ENCODE results near the gene PKDCC. TPM values are rescaled to one million over a fixed set of nuclear protein-coding genes. Genes with fewer than 3 reads are reported as not detected.

The PKDCC gene
- total RNA-seq, 3 donors from 2014 or later (not counting 1 experiment from before 2014, with no cell fraction given), result 0.50 TPM; not detected in 2

DNA sequence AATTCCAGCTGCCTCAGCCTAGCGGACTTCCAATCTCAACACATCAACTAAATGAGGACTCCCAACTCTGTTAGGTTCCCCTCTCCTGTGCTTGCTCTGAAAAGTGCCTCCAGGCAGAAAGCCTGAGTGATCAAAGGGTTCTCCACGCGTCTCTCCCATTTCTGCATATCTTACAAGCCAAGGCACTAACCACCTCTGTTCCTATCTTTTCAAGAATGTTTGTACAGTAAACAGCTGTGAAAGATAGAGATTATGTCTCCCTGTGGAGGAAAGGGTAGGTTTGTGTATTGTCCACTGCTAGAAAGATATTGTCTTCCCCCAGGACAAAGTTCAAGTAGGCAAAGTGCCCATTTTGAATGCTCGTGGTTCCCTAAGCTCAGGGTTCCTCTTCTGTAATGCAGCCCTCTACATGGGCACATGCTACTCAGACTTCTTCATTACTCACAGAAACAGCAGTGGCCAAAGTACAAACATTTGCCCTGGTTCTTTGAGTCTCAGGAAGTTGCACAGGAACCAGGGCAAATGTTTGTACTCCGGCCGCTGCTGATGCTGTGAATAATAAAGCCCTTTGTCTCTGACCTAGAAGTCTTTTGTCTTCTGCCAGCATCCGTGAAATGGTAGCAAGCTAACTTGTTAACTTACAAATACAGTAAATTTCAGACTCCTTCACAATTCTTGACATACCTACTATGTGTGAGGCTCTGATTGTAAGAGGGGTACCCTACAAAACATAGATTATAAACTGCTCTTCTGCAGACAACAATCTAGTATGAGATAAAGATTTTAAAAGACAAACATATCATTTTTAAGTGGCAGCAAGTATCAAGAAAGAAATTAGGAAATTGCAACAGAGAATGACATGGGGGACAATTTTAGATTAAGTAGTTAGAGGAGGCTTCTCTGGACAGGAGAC is 44.5 kb downstream of the PKDCC start:
- Histone ChIP-seq H3K27me3 (ENCODE audit: control insufficient read depth, insufficient read depth, low read length) (no peaks in the 10 kb centered on the region), H3K4me3 (ENCODE audit: low read length) (no peak overlapping the region), H3K36me3 (ENCODE audit: control insufficient read depth, insufficient read depth, low read length) (no peaks in the 10 kb centered on the region), H3K9me3 (ENCODE audit: control insufficient read depth, insufficient read depth, low read length) (no peaks in the 10 kb centered on the region), H3K4me1 (ENCODE audit: control insufficient read depth, insufficient read depth, low read length) (peaks cover 26% of the 10 kb centered on the region), H3K27ac (ENCODE audit: low read length) (peak overlapping the region; percentile 29)
- DNase-seq (no peak), ATAC-seq (peak in 2 of 3 donors; percentile 19 to 28)
- WGBS (ENCODE audit: insufficient coverage), result 50% methylated on average over 5 of the region's 7 CpGs
- intact Hi-C loops (cut with micrococcal nuclease), result no loop called here
- H3K9me3 Mint-ChIP-seq, result no peaks in the 10 kb centered on the region
- peak overlapping the region in 1 of 2 donors; percentile 62 for H3K27ac Mint-ChIP-seq
- no peaks in the 10 kb centered on the region for H3K36me3 Mint-ChIP-seq
- TF ChIP-seq, protein P1, sequence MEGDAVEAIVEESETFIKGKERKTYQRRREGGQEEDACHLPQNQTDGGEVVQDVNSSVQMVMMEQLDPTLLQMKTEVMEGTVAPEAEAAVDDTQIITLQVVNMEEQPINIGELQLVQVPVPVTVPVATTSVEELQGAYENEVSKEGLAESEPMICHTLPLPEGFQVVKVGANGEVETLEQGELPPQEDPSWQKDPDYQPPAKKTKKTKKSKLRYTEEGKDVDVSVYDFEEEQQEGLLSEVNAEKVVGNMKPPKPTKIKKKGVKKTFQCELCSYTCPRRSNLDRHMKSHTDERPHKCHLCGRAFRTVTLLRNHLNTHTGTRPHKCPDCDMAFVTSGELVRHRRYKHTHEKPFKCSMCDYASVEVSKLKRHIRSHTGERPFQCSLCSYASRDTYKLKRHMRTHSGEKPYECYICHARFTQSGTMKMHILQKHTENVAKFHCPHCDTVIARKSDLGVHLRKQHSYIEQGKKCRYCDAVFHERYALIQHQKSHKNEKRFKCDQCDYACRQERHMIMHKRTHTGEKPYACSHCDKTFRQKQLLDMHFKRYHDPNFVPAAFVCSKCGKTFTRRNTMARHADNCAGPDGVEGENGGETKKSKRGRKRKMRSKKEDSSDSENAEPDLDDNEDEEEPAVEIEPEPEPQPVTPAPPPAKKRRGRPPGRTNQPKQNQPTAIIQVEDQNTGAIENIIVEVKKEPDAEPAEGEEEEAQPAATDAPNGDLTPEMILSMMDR (IDR thresholded peaks at IDR 0.05), result no peak
- peaks cover 11 to 15% of the 10 kb centered on the region in 2 donors for H3K4me1 Mint-ChIP-seq
- no peaks in the 10 kb centered on the region for H3K27me3 Mint-ChIP-seq (ENCODE audit: low read depth in 2 of 2)
- H3K4me3 Mint-ChIP-seq, result no peak overlapping the region

DNA sequence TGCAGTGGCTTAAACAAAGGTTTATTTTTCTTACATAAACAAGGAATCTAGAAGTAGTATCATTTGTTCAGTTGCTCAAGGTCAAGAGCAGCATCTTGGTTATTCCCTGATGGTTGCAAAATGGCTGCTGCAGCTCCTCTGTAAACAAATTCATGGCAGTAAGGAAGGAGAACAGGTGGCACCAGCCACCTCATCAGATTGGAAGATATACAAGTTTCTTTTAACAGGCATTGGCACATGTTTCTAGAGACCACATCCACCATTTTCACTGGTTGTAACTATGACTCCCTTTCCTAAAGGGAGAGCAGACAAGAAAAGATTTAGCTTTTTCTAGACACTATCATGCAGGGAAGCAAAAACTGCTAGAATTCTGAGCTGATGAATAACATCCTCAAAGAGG is 46.3 kb downstream of the PKDCC start:
- Histone ChIP-seq H3K9me3 (ENCODE audit: control insufficient read depth, insufficient read depth, low read length) (no peaks in the 10 kb centered on the region), H3K4me1 (ENCODE audit: control insufficient read depth, insufficient read depth, low read length) (peaks cover 42% of the 10 kb centered on the region), H3K27me3 (ENCODE audit: control insufficient read depth, insufficient read depth, low read length) (no peaks in the 10 kb centered on the region), H3K27ac (ENCODE audit: low read length) (no peak overlapping the region), H3K4me3 (ENCODE audit: low read length) (no peak overlapping the region), H3K36me3 (ENCODE audit: control insufficient read depth, insufficient read depth, low read length) (no peaks in the 10 kb centered on the region)
- Mint-ChIP-seq H3K27me3 (ENCODE audit: low read depth in 2 of 2) (no peaks in the 10 kb centered on the region), H3K4me1 (peaks cover 13 to 23% of the 10 kb centered on the region in 2 donors), H3K9me3 (no peaks in the 10 kb centered on the region), H3K27ac (no peak overlapping the region), H3K36me3 (no peaks in the 10 kb centered on the region), H3K4me3 (no peak overlapping the region)
- DNase-seq (no peak), ATAC-seq (no peak)
- intact Hi-C loops (cut with micrococcal nuclease), result no loop called here
- TF ChIP-seq, protein P1 (IDR thresholded peaks at IDR 0.05), result no peak

DNA sequence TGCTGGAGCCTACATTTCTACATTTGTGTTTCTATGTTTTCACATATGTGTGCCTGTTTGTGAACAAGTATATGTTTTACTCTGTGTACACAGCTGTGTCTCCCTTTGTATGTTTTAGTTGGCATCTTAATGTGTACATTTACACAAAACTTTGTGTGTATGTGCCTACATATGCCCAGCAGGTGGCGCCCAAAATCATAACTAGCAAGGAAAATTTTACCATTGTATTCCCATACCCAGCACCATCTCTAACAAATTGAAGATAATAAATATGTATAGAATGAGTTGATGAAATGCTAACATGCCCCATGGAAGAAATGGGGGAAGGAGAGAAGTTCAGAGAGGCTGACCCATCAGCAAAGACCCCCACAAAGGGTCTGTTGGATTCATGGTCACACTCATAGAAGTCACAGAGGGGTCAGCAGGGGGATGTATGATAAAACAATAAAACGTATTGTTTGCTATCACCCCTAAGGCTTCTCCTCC is 48.1 kb downstream of the PKDCC start:
- no peak overlapping the region for H3K27ac Mint-ChIP-seq
- no CpG with 5 or more reads among the region's 2 CpGs for WGBS (ENCODE audit: insufficient coverage)
- H3K9me3 Mint-ChIP-seq, result peaks cover 0 to 3% of the 10 kb centered on the region in 2 donors
- Histone ChIP-seq H3K4me1 (ENCODE audit: control insufficient read depth, insufficient read depth, low read length) (peaks cover 60% of the 10 kb centered on the region), H3K36me3 (ENCODE audit: control insufficient read depth, insufficient read depth, low read length) (no peaks in the 10 kb centered on the region), H3K27me3 (ENCODE audit: control insufficient read depth, insufficient read depth, low read length) (no peaks in the 10 kb centered on the region), H3K9me3 (ENCODE audit: control insufficient read depth, insufficient read depth, low read length) (no peaks in the 10 kb centered on the region), H3K27ac (ENCODE audit: low read length) (no peak overlapping the region), H3K4me3 (ENCODE audit: low read length) (no peak overlapping the region)
- intact Hi-C loops (cut with micrococcal nuclease), result loop anchor here (1.0 to 2.0 kb wide), 4 partner anchors 75 to 232 kb away; no protein-coding TSS in a partner anchor
- DNase-seq (peak; percentile 68 to 90), ATAC-seq (peak; percentile 54 to 83 (median 69))
- no peaks in the 10 kb centered on the region for H3K36me3 Mint-ChIP-seq
- H3K27me3 Mint-ChIP-seq (ENCODE audit: low read depth in 2 of 2), result no peaks in the 10 kb centered on the region
- H3K4me1 Mint-ChIP-seq, result peaks cover 30 to 41% of the 10 kb centered on the region in 2 donors
- TF ChIP-seq, protein P1 (IDR thresholded peaks at IDR 0.05), result peak; percentile 89
- H3K4me3 Mint-ChIP-seq, result no peak overlapping the region
